ENCODE data around the gene UROS. TPM values are rescaled to one million over a fixed set of nuclear protein-coding genes. Genes with fewer than 3 reads are reported as not detected.

Gene UROS
- total RNA-seq, 4 donors from 2014 or later: 22.7 to 48.2 (median 27.3) TPM

GRCh38 chr10:125848857-125849256 lies 25.8 kb upstream of the UROS start:
- no peak for DNase-seq (ENCODE audit: low spot score in 2 of 2)
- H3K27me3 ChIP-seq: no peaks in the 10 kb centered on the region
- no peaks in the 10 kb centered on the region for H3K4me1 ChIP-seq
- TF ChIP-seq POLR2A (IDR thresholded peaks at IDR 0.05): no peak
- no peak for TF ChIP-seq CTCF (IDR thresholded peaks at IDR 0.05)
- no peak for TF ChIP-seq EP300 (IDR thresholded peaks at IDR 0.05)
- no peak for TF ChIP-seq POLR2AphosphoS5 (IDR thresholded peaks at IDR 0.05)
- 96% methylated on average over 2 of the region's 2 CpGs for WGBS
- H3K4me3 ChIP-seq: no peak overlapping the region
- H3K36me3 ChIP-seq: peaks cover 53% of the 10 kb centered on the region
- H3K9me3 ChIP-seq: no peaks in the 10 kb centered on the region
- H3K27ac ChIP-seq: no peak overlapping the region

- DNase-seq (ENCODE audit: low spot score in 2 of 2): no peak
- H3K27ac ChIP-seq: no peak overlapping the region
- H3K9me3 ChIP-seq: no peaks in the 10 kb centered on the region
- no peak overlapping the region for H3K4me3 ChIP-seq
- H3K36me3 ChIP-seq: peaks cover 57% of the 10 kb centered on the region
- H3K27me3 ChIP-seq: no peaks in the 10 kb centered on the region
- TF ChIP-seq EP300 (IDR thresholded peaks at IDR 0.05) (no peak), POLR2A (IDR thresholded peaks at IDR 0.05) (no peak), CTCF (IDR thresholded peaks at IDR 0.05) (no peak), POLR2AphosphoS5 (IDR thresholded peaks at IDR 0.05) (no peak)
- 94% methylated on average over 2 of the region's 2 CpGs for WGBS
- no peaks in the 10 kb centered on the region for H3K4me1 ChIP-seq
Measured at GRCh38 chr10:125848371-125848770, 25.3 kb upstream of the UROS start.

- H3K27ac ChIP-seq: no peak overlapping the region
- no peak for DNase-seq (ENCODE audit: low spot score in 2 of 2)
- H3K36me3 ChIP-seq: peaks cover 51% of the 10 kb centered on the region
- H3K4me3 ChIP-seq: no peak overlapping the region
- H3K9me3 ChIP-seq: no peaks in the 10 kb centered on the region
- TF ChIP-seq CTCF (IDR thresholded peaks at IDR 0.05) (no peak), EP300 (IDR thresholded peaks at IDR 0.05) (no peak)
- no peaks in the 10 kb centered on the region for H3K27me3 ChIP-seq
- no peaks in the 10 kb centered on the region for H3K4me1 ChIP-seq
- 95% methylated on average over 3 of the region's 3 CpGs for WGBS
Measured at GRCh38 chr10:125846894-125847293, 23.8 kb upstream of the UROS start.

GRCh38 chr10:125845617-125846016 lies 22.6 kb upstream of the UROS start:
- Histone ChIP-seq H3K27ac (no peak overlapping the region), H3K4me1 (no peaks in the 10 kb centered on the region), H3K9me3 (no peaks in the 10 kb centered on the region), H3K36me3 (peaks cover 51% of the 10 kb centered on the region), H3K27me3 (no peaks in the 10 kb centered on the region), H3K4me3 (no peak overlapping the region)
- TF ChIP-seq CTCF (IDR thresholded peaks at IDR 0.05) (no peak), POLR2A (IDR thresholded peaks at IDR 0.05) (no peak), POLR2AphosphoS5 (IDR thresholded peaks at IDR 0.05) (no peak), EP300 (IDR thresholded peaks at IDR 0.05) (no peak)
- WGBS: 94% methylated on average over 11 of the region's 11 CpGs
- DNase-seq (ENCODE audit: low spot score in 2 of 2): no peak

GRCh38 chr10:125844751-125845221 lies 21.7 kb upstream of the UROS start:
- 81% methylated on average over 7 of the region's 7 CpGs for WGBS
- Histone ChIP-seq H3K4me3 (no peak overlapping the region), H3K4me1 (no peaks in the 10 kb centered on the region), H3K9me3 (no peaks in the 10 kb centered on the region), H3K27me3 (no peaks in the 10 kb centered on the region), H3K36me3 (peaks cover 53% of the 10 kb centered on the region), H3K27ac (no peak overlapping the region)
- DNase-seq (ENCODE audit: low spot score in 2 of 2): no peak
- TF ChIP-seq CTCF (IDR thresholded peaks at IDR 0.05) (no peak), POLR2AphosphoS5 (IDR thresholded peaks at IDR 0.05) (no peak), POLR2A (IDR thresholded peaks at IDR 0.05) (no peak), EP300 (IDR thresholded peaks at IDR 0.05) (no peak)

Measured in suprapubic skin (tissue), 4 donors.